CD4-positive, alpha-beta T cell (primary cell): Measurements from ENCODE around the gene SCAMP5. TPM values are rescaled to one million over a fixed set of nuclear protein-coding genes. Genes with fewer than 3 reads are reported as not detected.

Source experiments
- ATAC-seq: fragments of 200-7000 bp; cut with Tn5 transposase; one replicate; pipeline ENCODE4 v1.10.0; 2022; ENCODE audit warnings: mild to moderate bottlenecking; ENCODE audit not compliant: poor library complexity
- CTCF ChIA-PET: fragments of 350-600 bp; sonication (Branson Sonifier 250); formaldehyde crosslinking; loops from one replicate; lab custom pipeline; 2021; ENCODE audit warnings: antibody characterized with exemption, inconsistent platforms; lab: Charles Lee
- POLR2A ChIA-PET: fragments of 350-600 bp; sonication (Branson Sonifier 250); formaldehyde crosslinking; loops from one replicate; lab custom pipeline; 2021; ENCODE audit warnings: antibody characterized with exemption, inconsistent platforms; lab: Charles Lee
- DNase-seq, 14 experiments: peaks; one replicate each; pipeline ENCODE4 v3.0.0-alpha.2; 2013 to 2020; ENCODE audit warnings: mixed read lengths in 2 of 14
- H3K27ac ChIP-seq, 2 donors: one replicate each; pipeline versions ENCODE4 v1.5.1 to v1.7.0; 2013; ENCODE audit warnings: low read length in 2 of 2, low read depth in 1 of 2, mild to moderate bottlenecking in 1 of 2
- H3K27me3 ChIP-seq, 2 experiments: 1 replicate in 1 of 2; 2 replicates in 1 of 2; pipeline versions ENCODE4 v1.6.1 to v1.7.0; 2013; ENCODE audit warnings: low read length in 2 of 2, control low read depth in 1 of 2, mild to moderate bottlenecking in 1 of 2, moderate library complexity in 1 of 2; ENCODE audit not compliant: insufficient read depth in 2 of 2, control insufficient read depth in 1 of 2
- H3K36me3 ChIP-seq: one replicate; pipeline ENCODE4 v1.6.1; 2013; ENCODE audit warnings: low read length, control low read depth; ENCODE audit not compliant: insufficient read depth
- H3K4me1 ChIP-seq: one replicate; pipeline ENCODE4 v1.6.1; 2013; ENCODE audit warnings: low read length, control low read depth; ENCODE audit not compliant: insufficient read depth
- H3K4me3 ChIP-seq: one replicate; pipeline ENCODE4 v1.5.1; 2013; ENCODE audit warnings: mild to moderate bottlenecking, low read length, moderate library complexity
- H3K9me3 ChIP-seq, 2 experiments: 1 replicate in 1 of 2; 2 replicates in 1 of 2; pipeline versions ENCODE4 v1.6.1 to v1.7.0; 2013; ENCODE audit warnings: low read length in 2 of 2, mild to moderate bottlenecking in 2 of 2, control low read depth in 1 of 2, moderate library complexity in 1 of 2; ENCODE audit not compliant: control insufficient read depth in 1 of 2, insufficient read depth in 1 of 2
- H3K27ac Mint-ChIP-seq: one replicate; pipeline ENCODE4 v1.8.0; 2020; ENCODE audit warnings: mixed read lengths
- H3K27me3 Mint-ChIP-seq: one replicate; pipeline ENCODE4 v1.8.0; 2021; ENCODE audit warnings: mixed read lengths
- H3K36me3 Mint-ChIP-seq: one replicate; pipeline ENCODE4 v1.8.0; 2021; ENCODE audit warnings: low read depth, mixed read lengths
- H3K4me1 Mint-ChIP-seq: one replicate; pipeline ENCODE4 v1.8.0; 2021; ENCODE audit warnings: low read depth, mixed read lengths
- H3K4me3 Mint-ChIP-seq: one replicate; pipeline ENCODE4 v1.8.0; 2020; ENCODE audit warnings: mild to moderate bottlenecking, mixed read lengths
- H3K9me3 Mint-ChIP-seq: one replicate; pipeline ENCODE4 v1.8.0; 2020; ENCODE audit warnings: mixed read lengths
- CTCF ChIP-seq: fragments of 200-600 bp; IDR thresholded peaks from one replicate; pipeline ENCODE4 v1.8.0; 2022; ENCODE audit warnings: antibody characterized with exemption, mild to moderate bottlenecking
- intact Hi-C, 2 experiments: fragments of 100-400 bp; cut with DNase I in 1 of 2; cut with micrococcal nuclease in 1 of 2; formaldehyde crosslinking; loops; one replicate each; pipeline versions ENCODE4 v1.15.1 to v1.9.0; 2023 to 2025; cut with DNase I, micrococcal nuclease
- total RNA-seq, 174 experiments: library from RNA in 2 of 174; stranded (reverse) in 2 of 174; gene quantifications; one replicate each; pipeline ENCODE4 v1.2.3 and lab custom pipeline; 2021 to 2026

SCAMP5 gene
- total RNA-seq, 2 experiments from 2014 or later: 5.7 to 6.4 TPM

- no peaks in the 10 kb centered on the region for H3K27me3 ChIP-seq
- Mint-ChIP-seq H3K9me3 (no peaks in the 10 kb centered on the region), H3K27me3 (no peaks in the 10 kb centered on the region), H3K4me3 (no peak overlapping the region), H3K36me3 (no peaks in the 10 kb centered on the region), H3K27ac (no peak overlapping the region), H3K4me1 (no peaks in the 10 kb centered on the region)
- no peak for DNase-seq
- no peak for ATAC-seq
- H3K27ac ChIP-seq: no peak overlapping the region
- intact Hi-C loops: no loop called here
- H3K4me3 ChIP-seq: no peak overlapping the region
- peaks cover 14% of the 10 kb centered on the region for H3K36me3 ChIP-seq
- ChIA-PET CTCF (interaction anchor here (0.7 kb wide), 1 partner anchor 12 kb away, joined by 3 read pairs; no protein-coding TSS in a partner anchor), POLR2A (no interaction called here)
- no peaks in the 10 kb centered on the region for H3K4me1 ChIP-seq
- no peaks in the 10 kb centered on the region for H3K9me3 ChIP-seq
- TF ChIP-seq CTCF: no peak
Measured at GRCh38 chr15:75052972-75053747, 57.8 kb downstream of the SCAMP5 start.

- Mint-ChIP-seq H3K4me1 (no peaks in the 10 kb centered on the region), H3K9me3 (no peaks in the 10 kb centered on the region), H3K27me3 (no peaks in the 10 kb centered on the region), H3K27ac (no peak overlapping the region), H3K4me3 (no peak overlapping the region), H3K36me3 (no peaks in the 10 kb centered on the region)
- ATAC-seq: no peak
- H3K4me3 ChIP-seq: no peak overlapping the region
- H3K27ac ChIP-seq: no peak overlapping the region
- no peak for TF ChIP-seq CTCF
- H3K36me3 ChIP-seq: peaks cover 8% of the 10 kb centered on the region
- H3K27me3 ChIP-seq: no peaks in the 10 kb centered on the region
- intact Hi-C loops: no loop called here
- ChIA-PET CTCF (interaction anchor here (0.7 kb wide), 1 partner anchor 11 kb away, joined by 3 read pairs; no protein-coding TSS in a partner anchor), POLR2A (no interaction called here)
- no peaks in the 10 kb centered on the region for H3K9me3 ChIP-seq
- no peak for DNase-seq
- no peaks in the 10 kb centered on the region for H3K4me1 ChIP-seq
Measured at GRCh38 chr15:75053748-75054125, 58.4 kb downstream of the SCAMP5 start.

GRCh38 chr15:75054172-75054897, 59.0 kb downstream of the SCAMP5 start:
- Mint-ChIP-seq H3K9me3 (no peaks in the 10 kb centered on the region), H3K27ac (no peak overlapping the region), H3K4me1 (no peaks in the 10 kb centered on the region), H3K36me3 (no peaks in the 10 kb centered on the region), H3K27me3 (no peaks in the 10 kb centered on the region), H3K4me3 (no peak overlapping the region)
- H3K4me1 ChIP-seq: no peaks in the 10 kb centered on the region
- no peak for ATAC-seq
- no peak for TF ChIP-seq CTCF
- intact Hi-C loops: no loop called here
- peaks cover 4% of the 10 kb centered on the region for H3K36me3 ChIP-seq
- H3K27ac ChIP-seq: no peak overlapping the region
- ChIA-PET CTCF (no interaction called here), POLR2A (no interaction called here)
- H3K4me3 ChIP-seq: no peak overlapping the region
- DNase-seq: no peak
- H3K9me3 ChIP-seq: no peaks in the 10 kb centered on the region
- no peaks in the 10 kb centered on the region for H3K27me3 ChIP-seq
